Cerebellar cortex (tissue), 1 donor: ENCODE data around the gene DDX59.

Experiments
- DNase-seq: peaks from one replicate; pipeline ENCODE4 v3.0.0-alpha.2; 2015; ENCODE audit warnings: low spot score

Gene DDX59

DNA sequence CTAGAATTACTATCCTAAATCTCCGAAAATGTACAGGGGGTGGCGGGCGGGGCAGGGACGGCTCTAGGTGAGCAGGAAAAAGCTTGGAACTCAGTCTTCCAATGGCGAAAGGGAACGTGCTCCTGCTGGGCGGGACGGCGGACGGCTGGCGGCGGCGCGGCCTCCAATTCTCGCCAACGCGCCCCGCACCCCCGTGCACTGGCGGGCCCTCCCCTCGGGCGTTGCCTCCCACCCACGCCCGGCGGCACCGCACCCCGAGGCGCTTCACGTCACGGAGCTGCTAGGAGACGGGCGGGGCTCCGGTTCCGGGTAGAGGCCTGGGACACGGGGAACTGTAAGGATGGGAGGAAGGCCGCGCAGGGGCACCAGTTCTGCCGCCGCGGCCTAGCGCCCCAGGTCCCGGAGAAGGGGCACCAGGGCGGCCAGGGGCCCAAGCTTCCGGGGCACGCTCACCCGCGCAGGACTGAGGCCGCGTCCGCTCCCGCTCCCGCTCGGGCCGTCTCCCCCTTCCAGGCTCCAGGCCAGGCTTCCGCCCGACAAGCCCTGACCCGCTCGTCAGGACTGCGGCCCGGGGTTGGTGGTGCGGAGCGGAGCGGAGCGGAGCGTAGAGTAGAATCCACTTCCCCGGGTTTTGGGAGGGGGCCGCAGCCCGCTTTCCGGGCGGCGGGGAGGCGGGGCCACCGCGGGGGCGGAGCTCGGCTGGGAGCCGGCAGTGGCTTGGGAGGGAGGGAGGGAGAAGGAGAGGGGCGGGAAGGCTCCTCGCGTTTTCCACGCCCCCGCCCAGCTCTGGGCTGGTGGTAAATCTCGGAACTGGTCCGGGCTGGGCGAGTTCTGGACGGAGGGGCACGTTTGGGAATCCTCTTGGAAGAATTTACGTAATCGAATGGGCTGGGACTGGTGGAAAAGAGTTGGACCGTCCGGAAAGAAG lies at the start of gene DDX59:
Gene DDX59 (minus strand): TSS at position 594 of the 928 bp plus-strand sequence. CDS start 3,167 bp downstream, outside the sequence.
- DNase-seq = peak; percentile 96

- DNase-seq = no peak
These were observed 44.9 kb upstream of the DDX59 start for GRCh38 chr1:200714504-200715187.

GRCh38 chr1:200710166-200710565 lies 40.5 kb upstream of the DDX59 start:
- DNase-seq = no peak

- DNase-seq = no peak
These were observed 39.1 kb upstream of the DDX59 start for GRCh38 chr1:200708769-200709168.

DNA sequence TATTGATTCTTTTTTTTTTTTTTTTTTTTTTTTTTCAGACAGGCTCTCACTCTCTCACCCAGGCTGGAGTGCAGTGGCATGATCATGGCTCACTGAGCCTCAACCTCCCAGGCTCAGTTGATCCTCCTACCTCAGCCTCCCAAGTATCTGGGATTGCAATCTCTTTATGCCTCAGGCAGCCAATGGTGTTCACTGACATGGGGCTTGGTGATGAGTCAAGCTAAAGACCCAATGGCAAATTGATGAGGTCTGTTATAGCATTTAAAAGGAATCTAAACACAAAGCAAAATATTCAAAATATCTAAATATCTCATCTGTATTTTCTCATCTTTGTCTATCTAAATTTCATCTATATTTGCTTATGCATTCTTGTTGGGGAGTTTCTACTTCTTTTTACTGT lies 38.5 kb upstream of the DDX59 start:
- DNase-seq = no peak

DNA sequence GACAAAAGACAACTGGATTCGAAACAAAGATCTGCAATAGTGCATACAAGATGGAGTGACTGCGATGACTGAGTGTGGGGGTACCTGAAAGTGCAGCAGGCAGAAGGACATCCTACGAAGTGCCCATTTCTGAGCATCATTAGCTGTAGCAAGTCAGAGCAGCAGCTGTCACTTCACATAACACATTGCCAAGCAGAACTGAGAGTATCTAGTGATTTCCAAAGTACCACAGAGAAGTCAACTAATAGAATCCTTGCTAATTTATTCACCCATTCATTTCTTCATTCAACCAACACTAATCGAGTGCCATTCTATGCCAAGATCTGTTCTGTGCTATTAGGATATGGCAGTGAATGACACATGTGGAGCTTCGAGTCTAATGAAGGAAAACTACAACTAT lies 37.4 kb upstream of the DDX59 start:
- peak; percentile 14 for DNase-seq

DNA sequence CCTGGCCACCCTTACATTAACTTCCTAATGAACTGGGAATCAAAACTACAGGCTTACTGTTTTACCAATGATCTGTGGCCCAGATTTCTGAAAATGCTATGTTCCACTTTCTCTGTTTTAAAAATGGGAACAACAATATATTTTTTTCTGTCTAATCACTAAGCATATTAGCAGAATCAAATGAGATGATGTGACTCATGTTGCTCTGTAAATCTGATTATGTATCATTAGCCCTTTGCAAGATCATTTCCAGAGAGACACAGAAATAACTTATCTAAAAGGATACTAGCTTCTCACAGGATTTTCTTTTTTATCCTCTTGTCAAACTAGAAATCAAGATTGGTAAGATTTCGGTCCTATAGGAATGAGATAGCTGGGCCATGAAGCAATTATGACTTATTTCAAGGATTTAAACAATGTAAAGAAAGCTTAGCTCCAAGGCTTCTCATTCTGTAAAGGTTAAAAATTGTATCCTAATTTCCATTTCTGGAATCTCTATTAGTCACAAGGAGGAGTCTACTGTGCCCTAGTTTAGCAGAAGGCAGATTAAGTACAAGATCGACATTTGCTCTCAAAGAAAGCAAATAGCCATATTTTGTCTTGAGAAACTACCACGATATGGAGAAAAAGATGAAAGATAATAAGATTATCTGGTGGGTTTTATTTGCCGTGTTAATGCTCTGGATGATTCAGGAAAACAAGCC lies 36.6 kb upstream of the DDX59 start:
- DNase-seq = peak; percentile 28

- DNase-seq = peak; percentile 15
These were observed 35.3 kb upstream of the DDX59 start for GRCh38 chr1:200704986-200705500.

- DNase-seq = no peak
These were observed 30.2 kb upstream of the DDX59 start for GRCh38 chr1:200699871-200700270.

- no peak for DNase-seq
These were observed 25.0 kb upstream of the DDX59 start for GRCh38 chr1:200694738-200695137.

DNA sequence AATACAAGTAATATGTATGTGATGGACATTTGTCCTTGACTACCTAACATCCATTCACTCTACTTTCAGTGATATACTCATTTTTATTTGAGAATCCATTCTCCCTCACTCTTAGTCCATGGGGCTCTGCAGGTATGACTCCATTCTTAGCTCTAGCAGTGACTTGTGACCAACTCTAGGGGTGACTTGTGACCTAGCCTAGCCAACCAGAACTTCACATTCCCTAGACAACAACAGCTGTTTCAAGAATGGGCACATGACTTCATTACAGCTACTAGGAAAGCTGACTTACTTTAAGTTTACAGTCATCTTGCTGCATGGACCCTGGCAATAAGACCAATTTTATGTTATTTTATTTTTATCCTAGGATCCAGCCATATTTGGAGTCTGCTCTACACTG lies 23.6 kb upstream of the DDX59 start:
- DNase-seq = no peak

GRCh38 chr1:200692316-200692715 lies 22.6 kb upstream of the DDX59 start:
- DNase-seq = no peak

GRCh38 chr1:200686620-200687019 lies 16.9 kb upstream of the DDX59 start:
- no peak for DNase-seq

DNA sequence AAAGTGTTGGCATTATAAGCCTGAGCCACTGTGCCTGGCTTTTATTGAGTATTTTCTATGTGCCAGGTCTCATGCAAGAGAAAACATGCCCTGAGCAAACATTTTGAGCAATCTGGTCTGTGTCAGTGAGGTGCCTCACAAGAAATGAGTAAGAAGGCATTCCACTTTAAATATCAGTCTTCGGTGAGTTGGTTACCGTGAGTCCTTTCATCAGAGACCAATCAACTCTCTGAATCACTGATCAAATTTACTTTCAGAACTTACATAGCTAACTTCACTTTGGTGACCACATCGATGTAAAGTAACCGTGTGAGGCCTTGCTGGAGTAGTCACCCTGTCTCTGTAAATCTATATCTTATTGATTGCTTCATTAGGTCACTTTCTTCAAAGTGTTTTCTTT lies 14.3 kb upstream of the DDX59 start:
- DNase-seq = no peak

DNA sequence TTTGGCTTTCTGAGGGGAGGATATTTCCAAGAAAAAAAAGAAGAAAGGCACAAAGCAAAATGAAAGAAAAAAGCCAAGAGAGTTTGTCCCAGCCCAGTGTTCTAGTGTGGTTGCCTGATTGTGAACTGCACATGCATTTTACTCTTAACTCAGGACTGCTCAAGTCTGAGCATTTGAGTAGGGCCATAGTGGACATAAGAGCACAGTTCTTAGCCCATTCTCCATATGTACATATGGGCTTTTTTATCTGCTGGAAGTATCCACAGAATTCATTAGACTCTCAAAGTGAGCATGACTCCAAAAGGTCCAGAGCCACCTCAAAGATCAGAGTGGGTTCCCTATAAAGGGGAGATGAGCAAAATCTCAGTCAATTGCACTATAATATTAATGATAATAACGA lies 13.6 kb upstream of the DDX59 start:
- DNase-seq = no peak

GRCh38 chr1:200681231-200681630 lies 11.5 kb upstream of the DDX59 start:
- no peak for DNase-seq

DNA sequence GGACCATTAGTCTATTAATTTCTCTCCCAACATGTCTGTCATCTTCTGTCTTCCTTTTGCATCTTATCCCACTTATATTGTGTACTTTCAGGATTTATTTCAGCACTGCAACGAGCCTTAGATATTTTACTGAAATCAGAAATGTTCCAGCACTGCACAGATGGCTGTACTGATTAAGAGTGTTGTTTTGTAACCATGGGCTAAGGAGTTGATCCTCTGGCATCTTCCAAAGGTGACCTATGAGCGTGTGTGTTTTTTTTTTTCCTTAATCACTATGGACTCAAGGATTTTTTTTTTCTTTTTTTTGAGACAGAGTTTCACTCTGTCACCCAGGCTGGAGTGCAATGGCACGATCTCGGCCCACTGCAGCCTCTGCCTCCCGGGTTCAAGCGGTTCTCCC lies 7.1 kb upstream of the DDX59 start:
- no peak for DNase-seq

- no peak for DNase-seq
These were observed 5.8 kb upstream of the DDX59 start for GRCh38 chr1:200675588-200675852.

GRCh38 chr1:200674838-200675587 lies 5.3 kb upstream of the DDX59 start:
- DNase-seq = no peak

- DNase-seq = no peak
These were observed 4.5 kb upstream of the DDX59 start for GRCh38 chr1:200673952-200674823.

- DNase-seq = no peak
These were observed 1.6 kb upstream of the DDX59 start for GRCh38 chr1:200671235-200671786.
